HG03095 (cell line): Measurements from ENCODE around the gene ARHGEF10L.
"Not testable (repeated sequence)": the region's sequence is repeated elsewhere in the genome, so short reads cannot be mapped to it uniquely, and the experiment has no call there.

Source experiments
- ATAC-seq: cut with Tn5 transposase; IDR thresholded peaks from one replicate; pipeline ENCODE4 v1.9.1; 2021; ENCODE audit warnings: moderate library complexity; ENCODE audit not compliant: unreplicated experiment

Gene ARHGEF10L

DNA sequence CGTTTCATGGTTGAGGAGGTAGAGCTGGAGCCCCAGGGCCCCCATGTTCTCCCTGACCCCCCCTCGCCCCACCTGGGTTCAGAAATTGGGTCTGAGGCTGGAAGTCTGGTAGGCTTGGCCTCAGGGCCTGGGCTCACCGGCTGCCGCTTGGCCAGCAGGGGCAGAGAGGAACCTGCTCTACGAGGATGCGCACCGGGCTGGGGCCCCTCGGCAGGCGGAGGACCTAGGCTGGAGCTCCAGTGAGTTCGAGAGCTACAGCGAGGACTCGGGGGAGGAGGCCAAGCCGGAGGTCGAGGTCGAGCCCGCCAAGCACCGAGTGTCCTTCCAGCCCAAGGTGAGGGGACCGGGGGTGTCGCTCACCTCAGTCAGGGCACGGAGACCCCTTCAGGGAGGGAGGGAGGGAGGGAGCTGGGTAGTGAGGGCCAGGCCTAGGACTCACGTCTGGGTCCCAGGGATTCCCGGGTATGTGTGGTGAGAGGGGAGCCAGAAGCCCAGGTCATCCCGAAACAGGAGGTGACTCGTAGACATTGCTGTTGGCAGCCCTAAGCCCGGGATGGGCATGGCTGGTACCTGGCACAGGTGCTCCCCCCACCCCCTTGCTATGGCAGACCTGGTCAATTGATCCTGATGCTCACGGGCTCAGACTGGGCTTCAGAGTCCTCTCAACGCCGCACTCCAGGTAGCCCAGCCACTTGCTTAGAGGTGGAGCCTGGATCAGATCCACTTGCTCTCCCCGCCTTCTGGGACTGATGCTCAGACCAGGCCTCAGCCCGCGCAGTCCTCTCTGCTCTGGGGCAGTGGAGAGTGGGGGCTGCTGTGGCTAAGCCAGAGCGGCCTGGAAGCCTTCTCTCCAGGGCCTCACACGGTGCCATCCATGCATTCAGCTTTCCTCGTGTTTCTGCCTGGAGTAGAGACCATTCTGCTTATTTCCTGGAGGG is 68.4 kb downstream of the ARHGEF10L start:
- no peak for ATAC-seq

GRCh38 chr1:17609529-17609928 is 70.0 kb downstream of the ARHGEF10L start:
- no peak for ATAC-seq

DNA sequence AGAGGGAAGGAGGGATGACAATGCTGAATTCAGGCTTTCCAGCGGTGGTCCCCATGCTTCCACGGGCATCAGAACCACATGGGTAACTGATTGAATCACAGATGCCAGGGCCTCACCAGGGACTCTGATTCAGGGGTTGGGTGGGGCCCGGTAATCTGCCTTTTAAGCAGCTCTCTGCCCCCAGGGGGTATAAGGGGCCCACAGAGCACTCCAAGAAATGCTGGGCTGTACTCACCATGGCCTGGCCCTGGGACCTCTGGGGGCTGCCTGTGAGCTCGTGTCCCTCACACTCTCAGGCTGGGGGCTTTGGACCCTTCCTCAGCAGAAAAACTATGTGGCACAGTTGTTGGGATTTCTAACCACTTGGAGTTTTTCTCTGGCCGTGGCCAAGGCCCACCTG is 70.6 kb downstream of the ARHGEF10L start:
- no peak for ATAC-seq

DNA sequence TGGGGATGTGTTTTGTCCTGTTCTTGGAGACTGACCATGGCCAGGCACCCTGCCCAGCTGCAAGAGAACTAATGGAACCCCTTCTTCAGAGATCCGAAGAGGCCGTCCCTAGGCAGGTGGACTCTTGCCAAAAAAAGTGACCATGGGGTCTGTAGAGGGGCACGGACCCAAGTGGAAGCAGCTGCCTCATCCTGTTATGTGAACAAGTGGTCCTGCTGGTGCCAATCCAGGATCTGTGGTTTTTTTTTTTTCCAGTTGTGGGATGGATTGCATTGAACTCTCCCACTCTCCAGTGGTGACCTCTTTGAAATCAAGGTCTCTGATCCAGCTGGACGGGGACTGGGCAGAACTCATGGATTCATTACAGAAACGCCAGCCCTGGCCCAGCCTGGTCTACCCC is 71.2 kb downstream of the ARHGEF10L start:
- no peak for ATAC-seq

- ATAC-seq: no peak
Measured at GRCh38 chr1:17611991-17612390, 72.5 kb downstream of the ARHGEF10L start.

DNA sequence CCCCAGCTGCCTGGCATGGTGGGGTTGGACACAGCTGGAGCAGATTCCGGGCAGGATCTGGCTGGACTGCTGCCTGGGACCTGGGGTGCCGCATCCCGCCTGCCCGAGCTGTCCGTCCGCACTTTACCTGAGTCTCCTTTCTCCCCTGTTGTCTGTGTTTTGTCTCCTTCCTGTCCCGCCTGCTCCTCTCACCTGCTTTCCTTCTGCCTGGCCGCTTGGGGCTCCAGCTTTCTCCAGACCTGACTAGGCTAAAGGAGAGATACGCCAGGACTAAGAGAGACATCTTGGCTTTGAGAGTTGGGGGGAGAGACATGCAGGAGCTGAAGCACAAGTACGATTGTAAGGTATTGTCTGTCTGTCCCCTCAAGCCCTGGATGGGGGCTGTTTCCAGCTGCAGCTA is 73.3 kb downstream of the ARHGEF10L start:
- ATAC-seq: no peak

- ATAC-seq: no peak
Measured at GRCh38 chr1:17614586-17614985, 75.1 kb downstream of the ARHGEF10L start.

DNA sequence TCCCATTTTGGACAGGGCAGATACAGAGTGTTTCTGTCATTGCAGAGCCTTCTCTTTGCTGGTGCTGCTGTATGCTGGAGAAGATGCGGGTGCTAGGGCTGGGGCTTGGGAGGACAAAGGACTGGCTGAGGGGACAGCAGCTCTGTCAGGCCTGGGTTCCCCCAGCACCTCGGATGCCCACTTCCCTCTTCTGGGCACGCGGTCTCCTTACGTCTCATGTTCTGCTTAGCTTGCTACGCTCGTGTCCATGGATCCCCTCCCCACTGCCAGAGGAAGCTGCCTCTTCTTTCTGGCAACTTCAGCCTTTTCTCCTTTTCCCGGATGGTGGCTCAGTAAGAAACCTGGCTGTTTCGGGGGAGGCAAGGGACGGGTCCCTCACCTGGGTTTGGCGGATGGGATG is 75.7 kb downstream of the ARHGEF10L start:
- no peak for ATAC-seq

GRCh38 chr1:17615959-17616358 is 76.5 kb downstream of the ARHGEF10L start:
- no peak for ATAC-seq

- no peak for ATAC-seq
Measured at GRCh38 chr1:17616731-17617279, 77.3 kb downstream of the ARHGEF10L start.

DNA sequence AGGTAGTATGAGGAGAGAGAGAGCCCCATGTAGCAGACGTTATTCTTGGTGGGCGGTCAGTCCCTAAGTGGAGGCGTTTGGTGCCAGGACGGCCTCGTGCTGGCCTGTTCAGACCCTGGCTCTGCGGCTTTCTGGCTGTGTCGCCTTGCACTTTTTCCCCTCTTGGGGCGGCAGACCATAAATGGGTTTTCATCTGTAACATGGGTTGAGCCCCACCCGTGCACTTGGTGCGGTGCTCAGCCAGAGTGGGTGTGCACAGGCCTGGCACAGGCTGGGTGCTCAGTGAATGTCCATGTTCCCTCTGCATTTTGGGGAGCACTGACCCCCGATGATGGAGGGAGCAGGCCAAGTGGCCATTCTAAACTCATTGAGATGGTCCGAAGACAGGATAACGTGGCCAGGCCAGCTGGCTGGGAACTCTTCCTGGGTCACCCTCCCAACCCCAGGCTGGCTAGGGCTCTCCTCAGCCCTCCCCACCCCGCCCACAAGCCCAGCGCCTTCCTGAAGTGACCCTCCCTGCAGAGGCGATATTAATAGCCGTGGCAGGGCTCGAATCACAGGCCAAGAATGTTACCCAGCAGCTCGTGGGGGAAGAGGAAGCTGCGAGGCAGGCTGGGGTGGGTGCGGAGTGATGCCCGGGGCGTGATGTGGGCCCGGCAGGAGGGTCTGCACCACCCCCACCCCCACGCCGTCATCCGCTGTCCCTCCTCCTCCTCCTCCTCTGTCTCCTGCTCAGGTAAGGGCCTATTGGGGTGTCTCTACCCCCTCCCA is 78.5 kb downstream of the ARHGEF10L start:
- ATAC-seq: no peak

- no peak for ATAC-seq
Measured at GRCh38 chr1:17618558-17619247, 79.2 kb downstream of the ARHGEF10L start.

- ATAC-seq: no peak
Measured at GRCh38 chr1:17620448-17620847, 81.0 kb downstream of the ARHGEF10L start.

DNA sequence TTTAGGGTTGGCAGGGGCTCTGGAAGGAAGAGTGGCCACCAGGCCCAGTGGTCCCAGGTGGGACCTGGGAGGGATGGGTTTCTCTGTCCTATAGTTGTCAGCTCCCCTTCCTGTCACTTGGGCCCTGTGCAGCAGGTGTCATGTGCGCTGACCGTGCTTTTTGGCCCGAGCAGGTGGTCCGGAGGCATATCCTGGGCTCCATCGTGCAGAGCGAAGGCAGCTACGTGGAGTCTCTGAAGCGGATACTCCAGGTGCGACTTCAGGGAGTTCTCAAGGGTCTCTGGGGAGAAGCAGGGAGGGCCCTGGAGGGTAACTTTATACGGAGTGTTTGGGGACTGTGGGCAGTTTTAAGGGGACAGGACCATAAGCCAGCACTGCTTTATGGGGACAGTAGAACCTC is 82.2 kb downstream of the ARHGEF10L start:
- no peak for ATAC-seq

- ATAC-seq: no peak
Measured at GRCh38 chr1:17622823-17623222, 83.3 kb downstream of the ARHGEF10L start.

DNA sequence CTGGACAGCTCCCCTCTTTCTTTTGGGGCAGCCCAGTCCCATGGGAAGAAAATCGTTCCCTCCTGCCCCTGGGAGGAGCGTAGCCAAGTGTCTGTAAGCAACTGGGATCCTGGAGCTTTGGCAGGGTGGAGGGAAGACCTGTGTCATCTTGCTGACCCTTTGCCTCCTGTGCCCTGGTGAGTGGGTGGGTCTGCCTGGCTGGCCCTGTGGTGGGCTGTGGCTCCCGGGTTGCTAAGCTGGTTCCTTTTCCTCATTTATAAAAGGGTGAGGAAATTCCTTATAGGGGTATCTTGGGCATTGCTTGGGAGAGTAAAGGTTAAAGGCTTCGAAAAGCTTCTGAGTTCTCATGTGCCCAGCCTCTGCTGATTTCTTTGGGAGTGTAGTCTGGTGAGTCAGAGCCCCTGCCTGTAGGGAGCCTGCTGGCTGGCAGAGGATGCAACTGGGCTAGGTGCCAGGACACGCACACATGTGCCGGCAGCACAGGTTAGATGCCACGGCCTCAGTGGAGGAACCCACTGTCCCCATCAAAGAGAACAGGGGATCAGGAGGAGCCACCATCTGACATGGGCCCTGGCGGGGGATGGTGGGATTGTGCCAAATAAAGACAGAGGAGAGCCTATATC is 85.2 kb downstream of the ARHGEF10L start:
- no peak for ATAC-seq

GRCh38 chr1:17627239-17628052 is 87.9 kb downstream of the ARHGEF10L start:
- no peak for ATAC-seq

- ATAC-seq: not testable (repeated sequence)
Measured at GRCh38 chr1:17629046-17629445, 89.5 kb downstream of the ARHGEF10L start.

GRCh38 chr1:17629460-17629859 is 90.0 kb downstream of the ARHGEF10L start:
- no peak for ATAC-seq
